ENCODE results near the gene SLC25A46.
"Not testable (repeated sequence)": the region's sequence is repeated elsewhere in the genome, so short reads cannot be mapped to it uniquely, and the experiment has no call there.

DNA sequence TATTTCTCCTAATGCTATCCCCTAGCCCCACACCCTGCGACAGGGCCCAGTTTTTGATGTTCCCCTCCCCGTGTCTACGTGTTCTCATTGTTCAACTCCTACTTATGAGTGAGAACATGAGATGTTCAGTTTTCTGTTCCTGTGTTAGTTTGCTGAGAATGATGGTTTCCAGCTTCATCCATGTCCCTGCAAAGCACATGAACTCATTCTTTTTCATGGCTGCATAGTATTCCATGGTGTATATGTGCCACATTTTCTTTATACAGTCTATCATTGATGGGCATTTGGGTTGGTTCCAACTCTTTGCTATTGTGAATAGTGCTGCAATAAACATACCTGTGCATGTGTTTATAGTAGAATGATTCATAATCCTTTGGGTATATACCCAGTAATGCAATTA is 49.2 kb downstream of the SLC25A46 start:
- TF ChIP-seq, protein P1, sequence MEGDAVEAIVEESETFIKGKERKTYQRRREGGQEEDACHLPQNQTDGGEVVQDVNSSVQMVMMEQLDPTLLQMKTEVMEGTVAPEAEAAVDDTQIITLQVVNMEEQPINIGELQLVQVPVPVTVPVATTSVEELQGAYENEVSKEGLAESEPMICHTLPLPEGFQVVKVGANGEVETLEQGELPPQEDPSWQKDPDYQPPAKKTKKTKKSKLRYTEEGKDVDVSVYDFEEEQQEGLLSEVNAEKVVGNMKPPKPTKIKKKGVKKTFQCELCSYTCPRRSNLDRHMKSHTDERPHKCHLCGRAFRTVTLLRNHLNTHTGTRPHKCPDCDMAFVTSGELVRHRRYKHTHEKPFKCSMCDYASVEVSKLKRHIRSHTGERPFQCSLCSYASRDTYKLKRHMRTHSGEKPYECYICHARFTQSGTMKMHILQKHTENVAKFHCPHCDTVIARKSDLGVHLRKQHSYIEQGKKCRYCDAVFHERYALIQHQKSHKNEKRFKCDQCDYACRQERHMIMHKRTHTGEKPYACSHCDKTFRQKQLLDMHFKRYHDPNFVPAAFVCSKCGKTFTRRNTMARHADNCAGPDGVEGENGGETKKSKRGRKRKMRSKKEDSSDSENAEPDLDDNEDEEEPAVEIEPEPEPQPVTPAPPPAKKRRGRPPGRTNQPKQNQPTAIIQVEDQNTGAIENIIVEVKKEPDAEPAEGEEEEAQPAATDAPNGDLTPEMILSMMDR (IDR thresholded peaks at IDR 0.05; ENCODE audit: insufficient read depth, low read length, poor library complexity, severe bottlenecking) = not testable (repeated sequence)
- not testable (repeated sequence) for TF ChIP-seq EZH2phosphoT487 (conservative IDR thresholded peaks at IDR 0.05; ENCODE audit: low read length)
